GM06990 (cell line): Measurements from ENCODE around the gene SLC34A1.

Experiments
- DNase-seq: peaks from one replicate; pipeline ENCODE4 v3.0.0-alpha.2; 2011; ENCODE audit not compliant: insufficient read length; ENCODE audit errors: extremely low read depth
- H3K27me3 ChIP-seq: replicated peaks from 2 replicates; pipeline ENCODE4 v1.6.0; 2011; ENCODE audit warnings: low read length; ENCODE audit not compliant: control insufficient read depth, insufficient read depth
- H3K36me3 ChIP-seq: 2 replicates; pipeline ENCODE4 v1.5.1; 2011; ENCODE audit warnings: low read length; ENCODE audit not compliant: control insufficient read depth, insufficient read depth
- H3K4me3 ChIP-seq: replicated peaks from 2 replicates; pipeline ENCODE4 v1.5.1; 2011; ENCODE audit warnings: low read depth, mild to moderate bottlenecking, control low read depth, low read length
- TF ChIP-seq, protein P1 (sequence below): IDR thresholded peaks from 2 replicates; pipeline ENCODE4 v1.5.1; 2011; ENCODE audit warnings: low read length, control low read depth, mild to moderate bottlenecking, inconsistent platforms; ENCODE audit not compliant: insufficient read depth, poor library complexity, severe bottlenecking

The SLC34A1 gene

DNA sequence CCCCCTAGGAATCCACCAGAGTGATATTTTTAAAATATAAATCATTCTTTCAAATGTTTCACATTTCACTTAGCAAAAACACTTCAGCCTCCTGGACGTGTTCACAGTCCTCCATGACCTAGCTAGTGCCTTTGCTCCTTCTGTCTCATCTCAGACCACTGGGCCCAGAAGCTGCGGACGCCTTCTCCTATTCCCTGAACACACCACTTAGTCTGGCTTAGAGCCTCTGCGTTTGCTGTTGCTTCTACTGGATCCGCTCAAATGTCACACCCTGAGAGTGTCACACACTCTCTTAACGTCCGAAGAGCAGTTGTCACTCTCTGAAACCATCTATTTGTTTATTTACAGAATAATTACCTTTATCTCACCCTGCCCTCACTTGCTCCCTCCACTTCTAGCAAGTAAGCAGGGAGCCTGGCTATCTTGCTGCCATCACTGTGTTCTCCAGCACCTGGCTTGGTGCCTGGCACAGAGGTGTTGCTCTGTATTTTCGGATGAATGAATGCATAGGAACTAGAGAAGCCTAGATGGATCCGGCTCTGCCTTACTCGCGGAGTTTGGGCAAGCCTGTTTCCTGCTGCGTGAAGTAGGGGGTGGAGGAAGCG, 41.1 kb downstream of the SLC34A1 start:
- no peaks in the 10 kb centered on the region for H3K27me3 ChIP-seq
- peak overlapping the region; percentile 68 for H3K4me3 ChIP-seq
- H3K36me3 ChIP-seq, result peaks cover 2% of the 10 kb centered on the region
- DNase-seq, result no peak
- TF ChIP-seq, protein P1, sequence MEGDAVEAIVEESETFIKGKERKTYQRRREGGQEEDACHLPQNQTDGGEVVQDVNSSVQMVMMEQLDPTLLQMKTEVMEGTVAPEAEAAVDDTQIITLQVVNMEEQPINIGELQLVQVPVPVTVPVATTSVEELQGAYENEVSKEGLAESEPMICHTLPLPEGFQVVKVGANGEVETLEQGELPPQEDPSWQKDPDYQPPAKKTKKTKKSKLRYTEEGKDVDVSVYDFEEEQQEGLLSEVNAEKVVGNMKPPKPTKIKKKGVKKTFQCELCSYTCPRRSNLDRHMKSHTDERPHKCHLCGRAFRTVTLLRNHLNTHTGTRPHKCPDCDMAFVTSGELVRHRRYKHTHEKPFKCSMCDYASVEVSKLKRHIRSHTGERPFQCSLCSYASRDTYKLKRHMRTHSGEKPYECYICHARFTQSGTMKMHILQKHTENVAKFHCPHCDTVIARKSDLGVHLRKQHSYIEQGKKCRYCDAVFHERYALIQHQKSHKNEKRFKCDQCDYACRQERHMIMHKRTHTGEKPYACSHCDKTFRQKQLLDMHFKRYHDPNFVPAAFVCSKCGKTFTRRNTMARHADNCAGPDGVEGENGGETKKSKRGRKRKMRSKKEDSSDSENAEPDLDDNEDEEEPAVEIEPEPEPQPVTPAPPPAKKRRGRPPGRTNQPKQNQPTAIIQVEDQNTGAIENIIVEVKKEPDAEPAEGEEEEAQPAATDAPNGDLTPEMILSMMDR, result no peak

DNA sequence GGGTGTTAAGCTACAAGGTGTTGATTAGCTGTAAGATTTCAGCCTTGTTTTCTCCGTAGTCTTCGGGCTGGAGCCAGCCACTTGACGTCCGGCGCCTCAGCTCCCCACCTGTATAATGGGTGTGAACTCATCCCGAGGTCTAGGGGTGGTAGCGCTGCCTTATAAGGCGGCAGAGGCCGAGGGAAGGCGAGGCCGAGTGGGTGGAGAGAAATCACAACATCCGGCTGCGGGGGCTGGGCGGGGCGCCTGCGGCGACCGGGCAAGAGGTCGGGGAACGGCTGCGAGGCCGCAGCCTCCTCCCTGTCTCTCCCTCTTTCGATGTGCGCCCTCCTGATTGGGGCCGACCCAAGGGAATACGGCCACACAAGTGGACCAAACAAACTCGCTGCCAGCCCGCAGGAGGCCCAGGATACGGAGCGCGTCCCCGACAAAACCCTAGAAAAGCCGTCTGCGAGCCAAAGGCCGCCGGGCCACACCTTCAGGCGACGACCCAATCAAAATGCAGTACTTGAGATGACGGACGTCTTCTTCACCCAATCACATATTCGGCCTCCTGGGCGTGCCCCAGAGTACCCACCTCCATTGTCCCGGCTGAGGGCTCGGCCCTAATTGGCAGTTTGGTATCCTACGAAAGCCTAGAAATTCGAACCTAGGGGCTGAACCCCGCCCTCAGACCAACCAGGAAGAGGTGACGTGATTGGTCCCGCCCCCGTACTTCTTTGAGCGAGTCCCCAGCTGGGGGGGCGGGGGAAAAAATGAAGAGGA, 41.7 kb downstream of the SLC34A1 start:
- DNase-seq, result peak; percentile 98
- TF ChIP-seq, protein P1, result no peak
- Histone ChIP-seq H3K36me3 (peaks cover 3% of the 10 kb centered on the region), H3K27me3 (no peaks in the 10 kb centered on the region), H3K4me3 (peak overlapping the region; percentile 68)

DNA sequence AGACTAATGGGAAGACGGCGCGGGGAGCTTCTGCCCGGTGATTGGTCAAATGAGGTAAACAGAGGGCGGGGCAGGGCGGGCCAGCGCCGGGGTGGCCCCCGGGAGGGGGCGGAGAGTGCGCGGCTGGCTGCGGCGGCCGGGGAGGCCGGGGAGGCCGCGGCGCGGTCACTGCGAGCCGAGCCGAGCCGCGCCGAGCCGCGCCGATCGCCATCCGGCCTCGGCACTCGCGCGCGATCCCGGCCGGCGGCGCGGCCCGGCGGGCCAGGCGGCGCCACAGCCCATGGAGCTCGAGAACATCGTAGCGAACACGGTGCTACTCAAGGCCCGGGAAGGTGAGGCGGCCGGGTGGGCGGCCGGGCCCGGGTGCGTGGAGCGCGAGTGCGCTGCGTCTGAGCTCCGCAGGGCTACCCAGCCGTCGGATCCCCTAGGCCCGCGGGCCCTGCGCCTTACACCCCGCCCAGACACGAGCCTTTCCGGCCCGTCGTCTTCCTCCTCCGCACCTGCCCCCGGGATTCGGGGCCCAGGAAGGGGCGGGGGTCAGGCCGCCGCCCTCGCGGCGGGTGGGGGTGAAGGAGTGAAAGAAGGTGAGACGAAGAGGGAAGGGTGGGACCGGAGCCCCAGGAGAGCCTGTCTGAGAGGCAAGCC, 42.5 kb downstream of the SLC34A1 start, which contains the start of gene GRK6:
GRK6 (plus strand) TSS at position 111 of the 645 bp plus-strand sequence; CDS start at position 281, 170 bp downstream.
- H3K36me3 ChIP-seq, result peaks cover 3% of the 10 kb centered on the region
- no peaks in the 10 kb centered on the region for H3K27me3 ChIP-seq
- peak; percentile 80 for DNase-seq
- H3K4me3 ChIP-seq, result peak within 1 kb of the TSS; percentile 86
- TF ChIP-seq, protein P1, result no peak

DNA sequence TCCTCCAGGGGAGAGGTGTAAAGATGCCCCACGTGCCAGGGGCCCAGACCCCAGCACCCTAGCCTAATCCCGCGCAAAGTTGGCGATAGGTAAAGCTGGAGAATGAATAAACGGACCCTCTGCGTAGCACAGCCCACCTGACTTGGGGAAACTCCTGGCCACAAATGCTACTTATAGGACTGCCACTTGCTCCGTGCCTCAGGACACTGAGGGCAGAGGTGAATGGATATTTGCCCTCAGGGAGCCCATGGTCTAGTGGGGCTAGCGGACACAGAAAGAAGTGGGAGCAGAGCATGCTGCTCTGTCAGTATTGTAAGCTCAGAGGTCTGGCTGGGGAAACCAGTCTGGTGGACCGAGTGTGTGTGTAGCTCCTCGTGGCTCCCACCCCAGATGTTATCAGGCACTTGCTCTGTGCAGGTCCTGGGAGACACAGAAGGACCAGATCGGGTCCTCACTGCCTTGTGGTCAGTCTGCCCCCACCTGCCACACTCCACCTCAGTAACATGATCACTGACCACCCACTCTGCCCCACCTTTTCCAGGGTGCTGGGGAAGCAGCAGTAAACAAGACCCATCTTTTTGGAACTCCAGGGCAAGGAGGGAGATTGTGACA, 43.1 kb downstream of the SLC34A1 start:
- TF ChIP-seq, protein P1, result no peak
- peak; percentile 51 for DNase-seq
- H3K4me3 ChIP-seq, result peak overlapping the region; percentile 86
- H3K36me3 ChIP-seq, result peaks cover 9% of the 10 kb centered on the region
- H3K27me3 ChIP-seq, result no peaks in the 10 kb centered on the region

DNA sequence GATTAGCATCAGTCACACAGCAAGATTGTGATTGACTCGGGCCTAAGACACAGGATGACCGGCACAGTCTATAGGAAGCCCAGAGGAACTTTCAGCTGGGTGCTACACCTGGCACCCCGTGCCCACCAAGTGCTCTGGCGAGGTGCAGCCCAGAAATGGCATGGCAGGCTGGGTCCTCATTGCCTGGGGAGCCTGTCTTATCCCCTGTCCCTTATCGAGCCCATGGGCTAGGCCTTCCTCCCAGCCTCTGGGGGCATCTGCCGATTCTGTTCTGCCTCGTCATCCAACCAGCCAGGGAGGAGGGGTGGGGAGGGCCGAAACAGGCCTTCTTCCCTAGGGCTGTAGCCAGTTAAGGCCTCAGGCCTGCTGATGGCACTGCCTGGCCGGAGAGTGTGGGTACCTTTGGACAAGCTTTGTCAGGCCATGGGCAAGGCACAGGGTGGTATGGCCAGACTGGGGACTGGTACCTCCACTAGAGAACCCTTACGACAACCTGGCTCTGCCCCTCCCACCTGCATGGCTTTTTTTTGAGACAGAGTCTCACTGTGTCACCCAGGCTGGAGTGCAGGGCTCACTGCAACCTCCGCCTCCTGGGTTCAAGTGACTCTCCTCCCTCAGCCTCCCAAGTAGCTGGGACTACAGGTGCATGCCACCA, 43.8 kb downstream of the SLC34A1 start:
- Histone ChIP-seq H3K27me3 (no peaks in the 10 kb centered on the region), H3K36me3 (peaks cover 16% of the 10 kb centered on the region), H3K4me3 (peak overlapping the region; percentile 86)
- DNase-seq, result peak; percentile 61
- TF ChIP-seq, protein P1, result no peak
